ENCODE measurements around the gene SCGB1A1.
A peak's percentile ranks its signal among the peaks of the same experiment; 100 is the strongest.

The SCGB1A1 gene

GRCh38 chr11:62402226-62402959, 16.4 kb upstream of the SCGB1A1 start:
- H3K36me3 Mint-ChIP-seq (ENCODE audit: low read depth) = no peaks in the 10 kb centered on the region
- peak overlapping the region; percentile 91 for H3K27ac Mint-ChIP-seq
- H3K4me3 Mint-ChIP-seq = peak overlapping the region; percentile 72
- H3K4me1 Mint-ChIP-seq (ENCODE audit: low read depth) = peaks cover 26% of the 10 kb centered on the region
- H3K9me3 Mint-ChIP-seq = no peaks in the 10 kb centered on the region
- no peaks in the 10 kb centered on the region for H3K27me3 Mint-ChIP-seq (ENCODE audit: low read depth)

- H3K27me3 Mint-ChIP-seq (ENCODE audit: low read depth) = no peaks in the 10 kb centered on the region
- H3K36me3 Mint-ChIP-seq (ENCODE audit: low read depth) = no peaks in the 10 kb centered on the region
- peak overlapping the region; percentile 91 for H3K27ac Mint-ChIP-seq
- H3K4me1 Mint-ChIP-seq (ENCODE audit: low read depth) = peaks cover 26% of the 10 kb centered on the region
- H3K9me3 Mint-ChIP-seq = no peaks in the 10 kb centered on the region
- H3K4me3 Mint-ChIP-seq = peak overlapping the region; percentile 72
Measured at GRCh38 chr11:62402960-62403730, 15.7 kb upstream of the SCGB1A1 start.

GRCh38 chr11:62404435-62404834, 14.4 kb upstream of the SCGB1A1 start:
- Mint-ChIP-seq H3K27me3 (ENCODE audit: low read depth) (no peaks in the 10 kb centered on the region), H3K9me3 (no peaks in the 10 kb centered on the region), H3K4me3 (no peak overlapping the region), H3K4me1 (ENCODE audit: low read depth) (peaks cover 20% of the 10 kb centered on the region), H3K36me3 (ENCODE audit: low read depth) (no peaks in the 10 kb centered on the region), H3K27ac (no peak overlapping the region)

- Mint-ChIP-seq H3K27ac (no peak overlapping the region), H3K27me3 (ENCODE audit: low read depth) (no peaks in the 10 kb centered on the region), H3K4me3 (no peak overlapping the region), H3K4me1 (ENCODE audit: low read depth) (peaks cover 20% of the 10 kb centered on the region), H3K9me3 (no peaks in the 10 kb centered on the region), H3K36me3 (ENCODE audit: low read depth) (no peaks in the 10 kb centered on the region)
Measured at GRCh38 chr11:62404901-62405300, 13.9 kb upstream of the SCGB1A1 start.

- H3K4me1 Mint-ChIP-seq (ENCODE audit: low read depth) = peaks cover 18% of the 10 kb centered on the region
- no peaks in the 10 kb centered on the region for H3K9me3 Mint-ChIP-seq
- H3K27me3 Mint-ChIP-seq (ENCODE audit: low read depth) = no peaks in the 10 kb centered on the region
- no peak overlapping the region for H3K4me3 Mint-ChIP-seq
- H3K27ac Mint-ChIP-seq = no peak overlapping the region
- no peaks in the 10 kb centered on the region for H3K36me3 Mint-ChIP-seq (ENCODE audit: low read depth)
Measured at GRCh38 chr11:62406034-62406433, 12.8 kb upstream of the SCGB1A1 start.

GRCh38 chr11:62409831-62410230, 9.0 kb upstream of the SCGB1A1 start:
- H3K36me3 Mint-ChIP-seq (ENCODE audit: low read depth) = no peaks in the 10 kb centered on the region
- H3K27me3 Mint-ChIP-seq (ENCODE audit: low read depth) = no peaks in the 10 kb centered on the region
- H3K4me3 Mint-ChIP-seq = no peak overlapping the region
- no peak overlapping the region for H3K27ac Mint-ChIP-seq
- H3K9me3 Mint-ChIP-seq = no peaks in the 10 kb centered on the region
- no peaks in the 10 kb centered on the region for H3K4me1 Mint-ChIP-seq (ENCODE audit: low read depth)

- Mint-ChIP-seq H3K4me1 (ENCODE audit: low read depth) (no peaks in the 10 kb centered on the region), H3K27me3 (ENCODE audit: low read depth) (no peaks in the 10 kb centered on the region), H3K27ac (no peak overlapping the region), H3K4me3 (no peak overlapping the region), H3K9me3 (no peaks in the 10 kb centered on the region), H3K36me3 (ENCODE audit: low read depth) (no peaks in the 10 kb centered on the region)
Measured at GRCh38 chr11:62410972-62411371, 7.9 kb upstream of the SCGB1A1 start.

- H3K4me1 Mint-ChIP-seq (ENCODE audit: low read depth) = no peaks in the 10 kb centered on the region
- no peak overlapping the region for H3K27ac Mint-ChIP-seq
- H3K9me3 Mint-ChIP-seq = no peaks in the 10 kb centered on the region
- H3K36me3 Mint-ChIP-seq (ENCODE audit: low read depth) = no peaks in the 10 kb centered on the region
- H3K27me3 Mint-ChIP-seq (ENCODE audit: low read depth) = no peaks in the 10 kb centered on the region
- no peak overlapping the region for H3K4me3 Mint-ChIP-seq
Measured at GRCh38 chr11:62411524-62411923, 7.3 kb upstream of the SCGB1A1 start.

- H3K9me3 Mint-ChIP-seq = no peaks in the 10 kb centered on the region
- no peaks in the 10 kb centered on the region for H3K27me3 Mint-ChIP-seq (ENCODE audit: low read depth)
- no peak overlapping the region for H3K4me3 Mint-ChIP-seq
- H3K36me3 Mint-ChIP-seq (ENCODE audit: low read depth) = no peaks in the 10 kb centered on the region
- H3K27ac Mint-ChIP-seq = no peak overlapping the region
- H3K4me1 Mint-ChIP-seq (ENCODE audit: low read depth) = no peaks in the 10 kb centered on the region
Measured at GRCh38 chr11:62413060-62413696, 5.7 kb upstream of the SCGB1A1 start.

- no peaks in the 10 kb centered on the region for H3K36me3 Mint-ChIP-seq (ENCODE audit: low read depth)
- no peak overlapping the region for H3K4me3 Mint-ChIP-seq
Measured at GRCh38 chr11:62416596-62416995, 2.2 kb upstream of the SCGB1A1 start.

GRCh38 chr11:62418136-62418535, 697 bp upstream of the SCGB1A1 start:
- Mint-ChIP-seq H3K4me3 (no peak overlapping the region), H3K9me3 (no peaks in the 10 kb centered on the region), H3K27ac (no peak overlapping the region), H3K27me3 (ENCODE audit: low read depth) (no peaks in the 10 kb centered on the region), H3K4me1 (ENCODE audit: low read depth) (peaks cover 4% of the 10 kb centered on the region), H3K36me3 (ENCODE audit: low read depth) (no peaks in the 10 kb centered on the region)

More at GRCh38 chr11:62416596-62416995, 2.2 kb upstream of the SCGB1A1 start:
- no peaks in the 10 kb centered on the region for H3K4me1 Mint-ChIP-seq (ENCODE audit: low read depth)
- H3K27ac Mint-ChIP-seq = no peak overlapping the region
- H3K9me3 Mint-ChIP-seq = no peaks in the 10 kb centered on the region
- no peaks in the 10 kb centered on the region for H3K27me3 Mint-ChIP-seq (ENCODE audit: low read depth)

- Mint-ChIP-seq H3K9me3 (no peaks in the 10 kb centered on the region), H3K4me1 (ENCODE audit: low read depth) (peaks cover 5% of the 10 kb centered on the region), H3K27ac (no peak overlapping the region), H3K36me3 (ENCODE audit: low read depth) (no peaks in the 10 kb centered on the region), H3K27me3 (ENCODE audit: low read depth) (peaks cover 6% of the 10 kb centered on the region), H3K4me3 (no peak overlapping the region)
Measured at GRCh38 chr11:62419314-62419929, 589 bp downstream of the SCGB1A1 start.

GRCh38 chr11:62419943-62420342, 1.1 kb downstream of the SCGB1A1 start:
- H3K9me3 Mint-ChIP-seq = no peaks in the 10 kb centered on the region
- H3K4me1 Mint-ChIP-seq (ENCODE audit: low read depth) = peaks cover 9% of the 10 kb centered on the region
- no peak overlapping the region for H3K4me3 Mint-ChIP-seq
- H3K27ac Mint-ChIP-seq = no peak overlapping the region
- peaks cover 6% of the 10 kb centered on the region for H3K27me3 Mint-ChIP-seq (ENCODE audit: low read depth)
- H3K36me3 Mint-ChIP-seq (ENCODE audit: low read depth) = no peaks in the 10 kb centered on the region

- no peaks in the 10 kb centered on the region for H3K36me3 Mint-ChIP-seq (ENCODE audit: low read depth)
- no peaks in the 10 kb centered on the region for H3K9me3 Mint-ChIP-seq
- peaks cover 11% of the 10 kb centered on the region for H3K4me1 Mint-ChIP-seq (ENCODE audit: low read depth)
- H3K4me3 Mint-ChIP-seq = no peak overlapping the region
- H3K27me3 Mint-ChIP-seq (ENCODE audit: low read depth) = peaks cover 6% of the 10 kb centered on the region
- no peak overlapping the region for H3K27ac Mint-ChIP-seq
Measured at GRCh38 chr11:62420882-62421281, 2.0 kb downstream of the SCGB1A1 start.

Measured in T-helper 1 cell treated with Interleukin-12 subunit alpha and Interleukin-12 subunit beta and Interleukin-4 antibody, amounts not matched to agents 30 μg/mL and 1 μg/mL, for 36 hours (primary cell).